H9 (cell line): ENCODE results near the gene UBE2E3. TPM values are rescaled to one million over a fixed set of nuclear protein-coding genes. Genes with fewer than 3 reads are reported as not detected.

ENCODE experiments used
- DNase-seq: peaks from one replicate; pipeline ENCODE4 v3.0.0-alpha.2; 2017
- H2AFZ ChIP-seq: one replicate; pipeline ENCODE4 v1.6.1; 2013; ENCODE audit warnings: mild to moderate bottlenecking, low read length, control low read depth, moderate library complexity
- H2AK5ac ChIP-seq: 2 replicates; pipeline ENCODE4 v1.6.1; 2013; ENCODE audit warnings: low read length, control low read depth, mixed read lengths; ENCODE audit not compliant: insufficient read length
- H2BK120ac ChIP-seq: one replicate; pipeline ENCODE4 v1.6.1; 2013; ENCODE audit warnings: low read depth, mild to moderate bottlenecking, low read length, control low read depth, inconsistent platforms; ENCODE audit not compliant: poor library complexity, severe bottlenecking
- H2BK12ac ChIP-seq: 2 replicates; pipeline ENCODE4 v1.6.1; 2013; ENCODE audit warnings: low read length, control low read depth, mixed read lengths, low read depth; ENCODE audit not compliant: insufficient read length
- H2BK15ac ChIP-seq: 2 replicates; pipeline ENCODE4 v1.6.1; 2013; ENCODE audit warnings: low read depth, low read length, control low read depth
- H2BK20ac ChIP-seq: one replicate; pipeline ENCODE4 v1.6.1; 2013; ENCODE audit warnings: low read depth, mild to moderate bottlenecking, low read length, control low read depth, inconsistent platforms; ENCODE audit not compliant: poor library complexity, severe bottlenecking
- H2BK5ac ChIP-seq: 2 replicates; pipeline ENCODE4 v1.6.1; 2013; ENCODE audit warnings: low read length, control low read depth, mixed read lengths; ENCODE audit not compliant: insufficient read length
- H3K14ac ChIP-seq: 2 replicates; pipeline ENCODE4 v1.6.1; 2013; ENCODE audit warnings: low read length, control low read depth; ENCODE audit not compliant: insufficient read depth
- H3K18ac ChIP-seq: 2 replicates; pipeline ENCODE4 v1.6.1; 2013; ENCODE audit warnings: low read depth, mild to moderate bottlenecking, mixed read lengths, low read length, control low read depth; ENCODE audit not compliant: insufficient read length
- H3K23ac ChIP-seq: 2 replicates; pipeline ENCODE4 v1.6.1; 2013; ENCODE audit warnings: low read length, control low read depth, mixed read lengths, low read depth; ENCODE audit not compliant: insufficient read length
- H3K23me2 ChIP-seq: 2 replicates; pipeline ENCODE4 v1.6.1; 2013; ENCODE audit warnings: low read depth, mild to moderate bottlenecking, mixed read lengths, low read length, control low read depth; ENCODE audit not compliant: insufficient read length, poor library complexity, severe bottlenecking
- H3K27ac ChIP-seq: 2 replicates; pipeline ENCODE4 v1.5.1; 2013; ENCODE audit warnings: low read length, control low read depth, mixed read lengths, low read depth; ENCODE audit not compliant: insufficient read length
- H3K27me3 ChIP-seq: 2 replicates; pipeline ENCODE4 v1.6.1; 2013; ENCODE audit warnings: low read length, control low read depth, inconsistent platforms; ENCODE audit not compliant: insufficient read depth
- H3K4ac ChIP-seq: 2 replicates; pipeline ENCODE4 v1.6.1; 2013; ENCODE audit warnings: low read depth, mild to moderate bottlenecking, control low read depth, inconsistent platforms, low read length, moderate library complexity
- H3K4me1 ChIP-seq: 2 replicates; pipeline ENCODE4 v1.6.1; 2013; ENCODE audit warnings: low read length, control low read depth, inconsistent platforms; ENCODE audit not compliant: insufficient read depth
- H3K4me2 ChIP-seq: 2 replicates; pipeline ENCODE4 v1.6.1; 2013; ENCODE audit warnings: low read length, control low read depth, mixed read lengths; ENCODE audit not compliant: insufficient read length, insufficient read depth
- H3K56ac ChIP-seq: 2 replicates; pipeline ENCODE4 v1.6.1; 2013; ENCODE audit warnings: low read depth, mild to moderate bottlenecking, mixed read lengths, low read length, control low read depth; ENCODE audit not compliant: insufficient read length
- H3K79me1 ChIP-seq: 2 replicates; pipeline ENCODE4 v1.6.1; 2013; ENCODE audit warnings: low read depth, mild to moderate bottlenecking, moderate library complexity, low read length, control low read depth, inconsistent platforms; ENCODE audit not compliant: insufficient read depth, poor library complexity, severe bottlenecking
- H3K79me2 ChIP-seq: 2 replicates; pipeline ENCODE4 v1.6.1; 2013; ENCODE audit warnings: low read length, control low read depth, inconsistent platforms; ENCODE audit not compliant: insufficient read depth
- H3K9ac ChIP-seq: 2 replicates; pipeline ENCODE4 v1.6.1; 2013; ENCODE audit warnings: low read length, control low read depth, mixed read lengths; ENCODE audit not compliant: insufficient read length; ENCODE audit errors: extremely low read depth
- H3K9me3 ChIP-seq: one replicate; pipeline ENCODE4 v1.6.1; 2013; ENCODE audit warnings: low read depth, low read length, inconsistent platforms; ENCODE audit not compliant: control insufficient read depth
- H3T11ph ChIP-seq: one replicate; pipeline ENCODE4 v1.6.1; 2013; ENCODE audit warnings: mild to moderate bottlenecking, low read length, control low read depth, inconsistent platforms
- H4K20me1 ChIP-seq: one replicate; pipeline ENCODE4 v1.6.1; 2013; ENCODE audit not compliant: control insufficient read depth, insufficient read length, insufficient read depth
- H4K5ac ChIP-seq: 2 replicates; pipeline ENCODE4 v1.6.1; 2013; ENCODE audit warnings: low read depth, mild to moderate bottlenecking, mixed read lengths, low read length, control low read depth; ENCODE audit not compliant: insufficient read length
- H4K8ac ChIP-seq: replicated peaks from 2 replicates; pipeline ENCODE4 v1.6.1; 2013; ENCODE audit warnings: low read length, control low read depth, mixed read lengths, low read depth; ENCODE audit not compliant: insufficient read length
- H4K91ac ChIP-seq: 2 replicates; pipeline ENCODE4 v1.6.1; 2013; ENCODE audit warnings: low read depth, mild to moderate bottlenecking, moderate library complexity, mixed read lengths, low read length, control low read depth; ENCODE audit not compliant: insufficient read length
- H3K27ac Mint-ChIP-seq, 3 experiments: 2 replicates in 2 of 3; 3 replicates in 1 of 3; pipeline ENCODE4 v1.8.0; 2020 to 2021; ENCODE audit warnings: mixed read lengths in 3 of 3, mild to moderate bottlenecking in 1 of 3, moderate library complexity in 1 of 3
- H3K27me3 Mint-ChIP-seq: 2 replicates; pipeline ENCODE4 v1.8.0; 2021; ENCODE audit warnings: low read depth, mild to moderate bottlenecking, moderate library complexity, mixed read lengths
- H3K36me3 Mint-ChIP-seq, 3 experiments: 2 replicates in 2 of 3; 3 replicates in 1 of 3; pipeline ENCODE4 v1.8.0; 2020 to 2021; ENCODE audit warnings: low read depth in 3 of 3, mixed read lengths in 3 of 3; ENCODE audit not compliant: insufficient read depth in 1 of 3
- H3K4me1 Mint-ChIP-seq, 2 experiments: 2 replicates each; pipeline ENCODE4 v1.8.0; 2020; ENCODE audit warnings: mixed read lengths in 2 of 2
- H3K4me3 Mint-ChIP-seq, 2 experiments: 2 replicates in 1 of 2; 3 replicates in 1 of 2; pipeline ENCODE4 v1.8.0; 2020 to 2021; ENCODE audit warnings: mild to moderate bottlenecking in 2 of 2, mixed read lengths in 2 of 2, moderate library complexity in 1 of 2
- H3K9me3 Mint-ChIP-seq, 2 experiments: 2 replicates in 1 of 2; 3 replicates in 1 of 2; pipeline ENCODE4 v1.8.0; 2020; ENCODE audit warnings: mild to moderate bottlenecking in 2 of 2, mixed read lengths in 2 of 2, moderate library complexity in 1 of 2
- WGBS: extraction: QIAGEN DNeasy Blood & Tissue Kit; methylation state at CpG from one replicate; pipeline ENCODE4 v1.1.7; 2013; ENCODE audit warnings: missing lambda C conversion rate, low lambda C conversion rate, mixed read lengths; ENCODE audit not compliant: insufficient read length; ENCODE audit errors: extremely low coverage; 5-methylcytosine and 5-hydroxymethylcytosine counted together
- total RNA-seq: library from RNA; stranded (reverse); gene quantifications from 2 replicates; pipeline ENCODE4 v1.2.1, GENCODE V29; 2021
- TF ChIP-seq, protein P1 (sequence below): fragments of 200-600 bp; sonication (generic); conservative IDR thresholded peaks from 3 replicates; pipeline ENCODE4 v1.8.0; 2021; ENCODE audit warnings: antibody characterized with exemption, mild to moderate bottlenecking

The UBE2E3 gene
- total RNA-seq, 1 experiment from 2014 or later: 89.1 TPM

DNA sequence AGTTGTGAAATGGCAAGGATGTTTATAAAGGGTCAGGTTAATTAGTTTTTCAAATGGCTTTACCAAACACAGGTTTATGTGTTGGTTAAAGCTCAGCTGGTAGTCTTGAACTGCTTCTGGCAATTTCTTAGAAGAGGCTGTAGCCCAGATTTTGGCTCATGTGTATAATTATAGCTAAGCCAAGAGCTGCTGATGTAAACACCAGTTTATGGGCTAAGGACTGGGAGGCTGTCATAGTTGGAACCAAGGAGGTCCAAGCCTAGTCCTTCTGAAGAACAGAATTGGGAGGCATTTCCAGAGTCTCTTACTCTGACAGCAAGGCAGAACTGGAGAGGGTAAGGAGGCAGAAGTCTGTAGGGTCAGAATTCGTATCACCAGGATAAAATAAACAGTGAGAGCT is 25.4 kb downstream of the UBE2E3 start:
- Histone ChIP-seq H4K91ac (no peak overlapping the region), H3K9me3 (no peaks in the 10 kb centered on the region), H2BK20ac (no peak overlapping the region), H2BK12ac (no peak overlapping the region), H2AK5ac (no peak overlapping the region), H2BK5ac (no peak overlapping the region), H3K23ac (no peak overlapping the region), H4K20me1 (no peaks in the 10 kb centered on the region), H3K4me1 (no peaks in the 10 kb centered on the region; the same call in 1 of the 2 replicates), H4K8ac (no peak overlapping the region), H3K4ac (no peak overlapping the region), H2AFZ (no peak overlapping the region), H3K14ac (no peak overlapping the region), H2BK120ac (no peak overlapping the region), H3K27me3 (no peaks in the 10 kb centered on the region), H3K56ac (no peak overlapping the region), H3K9ac (no peak overlapping the region), H2BK15ac (no peak overlapping the region), H3K27ac (no peak overlapping the region), H4K5ac (no peak overlapping the region), H3K79me2 (peaks cover 3% of the 10 kb centered on the region; the same call in 1 of the 2 replicates), H3T11ph (no peak overlapping the region), H3K4me2 (no peak overlapping the region), H3K23me2 (no peaks in the 10 kb centered on the region), H3K79me1 (peaks cover 9% of the 10 kb centered on the region), H3K18ac (no peak overlapping the region)
- Mint-ChIP-seq H3K4me1 (peaks cover 28% of the 10 kb centered on the region in 2 experiments), H3K27ac (no peak overlapping the region; a peak in 2 of 7 replicates), H3K4me3 (no peak overlapping the region), H3K9me3 (no peaks in the 10 kb centered on the region), H3K27me3 (no peaks in the 10 kb centered on the region), H3K36me3 (peaks cover 0 to 5% (median 2%) of the 10 kb centered on the region in 3 experiments; a peak in 3 of 7 replicates)
- WGBS: no CpG with 5 or more reads among the region's 1 CpG
- TF ChIP-seq, protein P1, sequence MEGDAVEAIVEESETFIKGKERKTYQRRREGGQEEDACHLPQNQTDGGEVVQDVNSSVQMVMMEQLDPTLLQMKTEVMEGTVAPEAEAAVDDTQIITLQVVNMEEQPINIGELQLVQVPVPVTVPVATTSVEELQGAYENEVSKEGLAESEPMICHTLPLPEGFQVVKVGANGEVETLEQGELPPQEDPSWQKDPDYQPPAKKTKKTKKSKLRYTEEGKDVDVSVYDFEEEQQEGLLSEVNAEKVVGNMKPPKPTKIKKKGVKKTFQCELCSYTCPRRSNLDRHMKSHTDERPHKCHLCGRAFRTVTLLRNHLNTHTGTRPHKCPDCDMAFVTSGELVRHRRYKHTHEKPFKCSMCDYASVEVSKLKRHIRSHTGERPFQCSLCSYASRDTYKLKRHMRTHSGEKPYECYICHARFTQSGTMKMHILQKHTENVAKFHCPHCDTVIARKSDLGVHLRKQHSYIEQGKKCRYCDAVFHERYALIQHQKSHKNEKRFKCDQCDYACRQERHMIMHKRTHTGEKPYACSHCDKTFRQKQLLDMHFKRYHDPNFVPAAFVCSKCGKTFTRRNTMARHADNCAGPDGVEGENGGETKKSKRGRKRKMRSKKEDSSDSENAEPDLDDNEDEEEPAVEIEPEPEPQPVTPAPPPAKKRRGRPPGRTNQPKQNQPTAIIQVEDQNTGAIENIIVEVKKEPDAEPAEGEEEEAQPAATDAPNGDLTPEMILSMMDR: no peak
- DNase-seq: no peak
